Measurements from ENCODE around the gene SYT2.

SYT2 gene

DNA sequence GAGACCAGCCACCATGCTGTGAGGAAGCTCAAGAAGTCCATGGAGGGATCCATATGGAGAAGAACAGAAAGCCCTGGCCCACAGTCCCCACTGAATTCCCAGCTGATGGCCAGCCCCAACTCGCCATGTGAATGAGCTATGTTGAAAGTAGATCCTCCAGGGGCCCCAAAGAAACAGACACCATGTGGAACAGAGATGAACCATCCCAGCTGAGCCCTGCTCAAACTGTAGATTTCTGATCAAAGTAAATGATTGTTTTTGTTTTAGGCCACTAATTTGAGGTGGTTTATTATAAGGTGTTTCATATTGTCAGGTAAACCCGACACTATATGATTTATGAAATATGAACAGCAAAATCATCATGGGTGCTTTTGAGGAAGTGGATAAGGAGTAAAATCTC is 32.8 kb downstream of the SYT2 start:
- H3K4me3 ChIP-seq (ENCODE audit: low read depth, low read length): no peak overlapping the region
- TF ChIP-seq, protein P1, sequence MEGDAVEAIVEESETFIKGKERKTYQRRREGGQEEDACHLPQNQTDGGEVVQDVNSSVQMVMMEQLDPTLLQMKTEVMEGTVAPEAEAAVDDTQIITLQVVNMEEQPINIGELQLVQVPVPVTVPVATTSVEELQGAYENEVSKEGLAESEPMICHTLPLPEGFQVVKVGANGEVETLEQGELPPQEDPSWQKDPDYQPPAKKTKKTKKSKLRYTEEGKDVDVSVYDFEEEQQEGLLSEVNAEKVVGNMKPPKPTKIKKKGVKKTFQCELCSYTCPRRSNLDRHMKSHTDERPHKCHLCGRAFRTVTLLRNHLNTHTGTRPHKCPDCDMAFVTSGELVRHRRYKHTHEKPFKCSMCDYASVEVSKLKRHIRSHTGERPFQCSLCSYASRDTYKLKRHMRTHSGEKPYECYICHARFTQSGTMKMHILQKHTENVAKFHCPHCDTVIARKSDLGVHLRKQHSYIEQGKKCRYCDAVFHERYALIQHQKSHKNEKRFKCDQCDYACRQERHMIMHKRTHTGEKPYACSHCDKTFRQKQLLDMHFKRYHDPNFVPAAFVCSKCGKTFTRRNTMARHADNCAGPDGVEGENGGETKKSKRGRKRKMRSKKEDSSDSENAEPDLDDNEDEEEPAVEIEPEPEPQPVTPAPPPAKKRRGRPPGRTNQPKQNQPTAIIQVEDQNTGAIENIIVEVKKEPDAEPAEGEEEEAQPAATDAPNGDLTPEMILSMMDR (IDR thresholded peaks at IDR 0.05; ENCODE audit: insufficient read depth, low read length, missing control alignments): no peak
- POLR2A ChIA-PET: no interaction called here
- DNase-seq (ENCODE audit: low read depth, low spot score): no peak
- CTCF ChIA-PET: no interaction called here

DNA sequence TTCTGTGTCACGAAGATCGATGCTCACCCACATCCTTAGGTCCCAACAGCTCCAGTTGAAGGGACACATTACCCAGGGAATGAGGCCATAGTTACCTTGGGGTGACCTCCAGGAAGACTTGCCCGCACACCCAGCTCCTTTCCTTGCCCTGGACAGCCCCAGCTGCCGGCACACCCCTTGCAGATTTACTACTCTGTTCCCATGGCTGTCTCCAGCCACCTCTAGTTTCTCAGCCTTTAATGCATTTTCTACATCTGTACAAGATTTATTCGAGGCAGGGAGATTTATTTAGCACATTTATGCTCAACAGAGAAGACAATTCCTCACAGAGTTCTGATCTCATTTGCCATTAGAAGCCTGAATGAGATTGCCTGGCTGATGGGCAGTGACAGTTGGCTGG is 36.7 kb downstream of the SYT2 start:
- DNase-seq (ENCODE audit: low read depth, low spot score): no peak
- CTCF ChIA-PET: no interaction called here
- POLR2A ChIA-PET: no interaction called here
- no peak overlapping the region for H3K4me3 ChIP-seq (ENCODE audit: low read depth, low read length)
- TF ChIP-seq, protein P1 (IDR thresholded peaks at IDR 0.05; ENCODE audit: insufficient read depth, low read length, missing control alignments): no peak

DNA sequence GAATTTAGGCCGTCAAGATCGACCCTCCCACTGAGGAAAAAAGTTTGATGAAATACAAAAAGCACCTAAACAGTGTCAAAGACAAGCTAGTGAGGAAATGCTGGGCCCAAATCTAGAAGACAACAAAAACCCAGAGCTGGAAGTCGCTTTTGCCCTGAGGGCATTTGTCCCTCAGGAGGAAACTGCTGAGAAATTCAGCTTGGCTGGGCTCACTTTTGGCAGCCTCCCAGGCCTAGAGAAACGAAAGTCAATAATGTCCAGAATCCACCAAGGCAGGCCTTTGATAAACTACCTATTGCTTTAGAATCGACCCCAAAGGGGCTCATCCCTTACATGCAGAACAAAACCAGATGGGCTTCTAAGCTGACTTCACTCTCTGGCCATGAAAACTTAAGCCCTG is 38.9 kb downstream of the SYT2 start:
- CTCF ChIA-PET: interaction anchor here (1.8 kb wide), 1 partner anchor 12 kb away, joined by 5 read pairs; no protein-coding TSS in a partner anchor
- DNase-seq (ENCODE audit: low read depth, low spot score): no peak
- POLR2A ChIA-PET: no interaction called here

DNA sequence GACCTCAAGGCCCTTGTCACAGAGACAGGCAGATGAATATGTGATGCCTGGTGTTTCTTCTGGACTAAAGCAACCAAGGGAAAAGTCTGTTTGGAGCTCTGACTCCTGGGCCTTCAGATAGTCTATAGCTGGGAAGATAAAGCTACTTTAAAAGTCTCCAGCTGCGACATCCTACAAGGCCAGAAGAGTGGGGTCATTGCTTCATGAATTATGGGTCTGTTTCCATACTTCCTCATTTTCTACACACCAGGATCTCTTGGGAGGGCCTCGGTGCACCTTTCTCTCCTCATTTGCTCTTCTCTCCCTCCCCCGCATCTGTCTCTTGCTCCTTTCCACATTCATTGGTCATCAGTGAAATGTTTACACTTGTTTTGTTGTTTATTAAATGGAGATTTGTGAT is 44.8 kb downstream of the SYT2 start:
- TF ChIP-seq, protein P1 (IDR thresholded peaks at IDR 0.05; ENCODE audit: insufficient read depth, low read length, missing control alignments): no peak
- H3K4me3 ChIP-seq (ENCODE audit: low read depth, low read length): no peak overlapping the region
- no peak for DNase-seq (ENCODE audit: low read depth, low spot score)
- ChIA-PET CTCF (no interaction called here), POLR2A (no interaction called here)

More for the DNA sequence above, 38.9 kb downstream of the SYT2 start:
- no peak overlapping the region for H3K4me3 ChIP-seq (ENCODE audit: low read depth, low read length)
- TF ChIP-seq, protein P1 (IDR thresholded peaks at IDR 0.05; ENCODE audit: insufficient read depth, low read length, missing control alignments): no peak

DNA sequence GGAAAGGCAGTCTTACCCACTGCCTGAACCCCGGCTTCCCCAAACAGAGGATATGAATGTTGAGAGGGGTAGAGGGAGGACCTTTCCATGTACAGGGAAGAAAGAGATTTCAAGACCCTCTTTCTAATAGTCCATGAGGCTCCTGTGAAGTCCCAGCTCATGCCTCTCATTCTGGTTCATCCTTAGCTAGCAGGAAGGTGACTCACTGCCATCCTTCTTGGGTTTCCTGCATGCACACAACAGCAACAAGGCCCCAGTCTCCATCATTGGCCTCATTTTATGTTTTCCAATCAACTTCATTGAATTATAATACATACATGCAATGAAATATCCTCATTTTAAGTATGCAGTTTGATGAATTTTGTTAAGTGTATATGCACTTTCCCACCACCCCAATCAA is 46.2 kb downstream of the SYT2 start:
- no peak overlapping the region for H3K4me3 ChIP-seq (ENCODE audit: low read depth, low read length)
- ChIA-PET CTCF (no interaction called here), POLR2A (no interaction called here)
- TF ChIP-seq, protein P1 (IDR thresholded peaks at IDR 0.05; ENCODE audit: insufficient read depth, low read length, missing control alignments): no peak
- no peak for DNase-seq (ENCODE audit: low read depth, low spot score)

DNA sequence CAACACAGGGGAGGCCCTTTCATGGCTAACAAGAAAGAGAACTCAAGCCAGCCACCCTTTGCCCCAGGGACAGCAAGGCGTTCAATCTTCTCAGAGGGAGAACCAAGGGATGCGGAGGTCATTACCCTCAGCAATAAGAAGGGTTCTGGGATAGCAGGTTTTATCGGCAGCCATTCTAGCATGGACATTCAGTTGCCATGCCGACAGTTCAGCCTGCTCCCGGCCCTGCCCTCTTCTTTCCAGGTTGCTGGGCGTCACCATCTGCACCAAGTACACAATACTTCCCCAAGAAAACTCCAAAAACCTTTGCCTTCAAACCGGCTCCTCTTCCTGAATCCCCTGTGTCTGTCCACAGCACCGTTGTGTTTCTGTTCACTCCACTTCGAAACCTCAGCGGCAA is 47.1 kb downstream of the SYT2 start:
- H3K4me3 ChIP-seq (ENCODE audit: low read depth, low read length): no peak overlapping the region
- CTCF ChIA-PET: no interaction called here
- TF ChIP-seq, protein P1 (IDR thresholded peaks at IDR 0.05; ENCODE audit: insufficient read depth, low read length, missing control alignments): no peak
- POLR2A ChIA-PET: no interaction called here
- DNase-seq (ENCODE audit: low read depth, low spot score): no peak
